HG03196 (cell line): ENCODE data around the gene PLK3.
A peak's percentile ranks its signal among the peaks of the same experiment; 100 is the strongest.
"Not testable (repeated sequence)": the region's sequence is repeated elsewhere in the genome, so short reads cannot be mapped to it uniquely, and the experiment has no call there.

Source experiments
- ATAC-seq: cut with Tn5 transposase; IDR thresholded peaks from one replicate; pipeline ENCODE4 v1.9.1; 2021; ENCODE audit not compliant: unreplicated experiment

The PLK3 gene

GRCh38 chr1:44786841-44787426 lies 13.2 kb upstream of the PLK3 start:
- no peak for ATAC-seq

DNA sequence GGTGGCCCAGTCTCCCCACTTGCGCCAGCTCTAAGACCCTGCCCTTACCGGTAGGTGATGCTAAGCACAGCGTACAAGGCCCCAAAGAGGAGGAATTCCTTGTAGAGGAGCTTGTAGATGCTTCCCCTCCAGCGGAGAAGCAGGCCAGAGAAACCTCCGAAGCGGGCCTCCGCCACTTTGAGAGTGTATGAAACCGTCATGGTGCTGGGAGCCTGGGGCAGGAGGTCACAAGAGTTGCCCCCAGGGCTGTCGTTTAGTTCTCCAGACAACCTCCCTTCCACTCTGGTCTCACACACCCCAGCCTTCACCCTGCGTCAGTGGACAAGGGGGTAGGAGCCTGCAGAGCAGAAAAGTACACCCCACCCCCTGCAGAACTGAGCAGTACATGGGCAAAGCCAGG lies 12.7 kb upstream of the PLK3 start:
- no peak for ATAC-seq

DNA sequence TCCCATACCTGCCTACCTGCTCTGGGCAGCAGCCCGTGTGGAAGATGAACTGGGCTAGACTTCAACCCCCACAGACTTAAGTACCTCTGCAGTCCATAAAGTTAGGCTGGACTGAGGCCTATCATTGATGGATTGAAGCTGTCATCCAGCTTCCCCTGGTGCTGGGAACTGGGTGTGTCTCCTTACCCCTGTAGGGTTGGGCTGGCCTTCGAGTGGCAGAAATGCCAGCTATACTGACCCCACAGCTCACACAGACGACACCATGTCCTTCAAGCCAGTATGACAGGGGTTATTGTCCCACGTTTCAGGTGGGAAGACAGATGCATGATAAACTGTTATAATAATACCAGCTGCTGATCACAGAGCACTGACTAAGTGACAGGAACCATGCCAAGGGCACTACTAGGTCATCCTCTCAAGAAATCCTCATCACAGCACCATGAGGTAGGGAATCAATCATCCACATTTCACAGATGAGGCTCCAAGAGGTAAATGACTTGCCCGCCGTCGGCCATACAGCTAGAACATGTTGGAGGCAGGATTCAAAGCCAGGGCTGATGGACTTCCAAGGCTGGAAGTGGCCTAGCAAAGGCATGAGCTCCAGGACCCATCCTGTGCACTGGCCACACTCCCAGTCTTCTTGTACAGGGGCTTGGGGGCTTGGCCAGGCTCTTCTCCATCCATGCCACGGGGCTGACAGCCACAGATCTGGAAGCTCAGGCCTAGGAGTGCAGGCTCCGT lies 11.9 kb upstream of the PLK3 start, which contains the start of gene BEST4:
BEST4 (minus strand) TSS at position 51 of the 741 bp plus-strand sequence. CDS start 465 bp downstream, outside the sequence.
- ATAC-seq: no peak

- ATAC-seq: no peak
These were observed 9.0 kb upstream of the PLK3 start for GRCh38 chr1:44790968-44791801.

DNA sequence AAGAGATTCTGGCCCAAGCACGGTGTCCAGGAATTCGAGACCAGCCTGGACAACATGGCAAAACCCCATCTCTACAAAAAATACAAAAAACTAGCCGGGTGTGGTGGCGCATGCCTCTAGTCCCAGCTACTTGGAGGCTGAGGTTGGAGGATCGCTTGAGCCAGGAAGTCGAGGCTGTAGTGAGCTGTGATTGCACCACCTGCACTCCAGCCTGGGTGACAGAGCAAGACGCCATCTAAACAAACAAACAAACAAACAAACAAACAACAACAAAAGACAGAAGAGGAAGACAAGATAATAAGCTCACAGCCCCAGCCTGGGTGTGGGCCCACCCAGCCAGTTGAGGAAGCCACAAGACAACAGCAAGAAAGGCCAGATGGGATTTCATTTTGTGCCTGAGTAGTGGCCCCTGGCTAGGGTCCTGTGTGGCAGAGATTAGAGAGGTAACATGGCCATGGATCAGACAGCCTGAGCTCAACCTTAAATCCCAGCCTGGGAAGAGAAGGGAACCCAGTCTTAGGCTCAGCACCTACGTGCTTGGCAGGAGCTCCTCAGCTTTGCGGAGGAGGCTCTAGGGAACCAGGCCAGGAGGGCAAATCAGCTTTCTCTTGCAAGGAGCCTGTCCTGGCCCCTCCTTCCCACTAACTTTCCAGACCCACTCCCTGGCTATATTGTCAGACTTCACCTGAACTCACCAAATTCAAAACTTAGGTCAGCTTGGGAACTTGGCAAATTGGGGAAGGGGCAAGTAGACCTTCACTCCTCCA lies 7.3 kb upstream of the PLK3 start:
- no peak for ATAC-seq

DNA sequence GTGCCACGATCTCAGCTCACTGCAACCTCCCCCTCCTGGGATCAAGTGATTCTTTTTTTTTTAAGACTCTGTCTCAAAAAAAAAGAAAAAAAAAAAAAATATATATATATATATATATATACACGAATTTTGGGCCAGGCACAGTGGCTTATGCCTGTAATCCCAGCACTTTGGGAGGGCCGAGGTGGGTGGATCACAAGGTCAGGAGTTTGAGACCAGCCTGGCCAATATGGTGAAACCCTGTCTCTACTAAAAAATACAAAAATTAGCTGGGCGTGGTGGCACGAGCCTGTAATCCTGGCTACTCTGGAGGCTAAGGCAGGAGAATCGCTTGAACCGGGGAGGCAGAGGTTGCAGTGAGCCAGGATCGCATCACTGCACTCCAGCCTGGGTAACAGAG lies 2.3 kb upstream of the PLK3 start:
- not testable (repeated sequence) for ATAC-seq

DNA sequence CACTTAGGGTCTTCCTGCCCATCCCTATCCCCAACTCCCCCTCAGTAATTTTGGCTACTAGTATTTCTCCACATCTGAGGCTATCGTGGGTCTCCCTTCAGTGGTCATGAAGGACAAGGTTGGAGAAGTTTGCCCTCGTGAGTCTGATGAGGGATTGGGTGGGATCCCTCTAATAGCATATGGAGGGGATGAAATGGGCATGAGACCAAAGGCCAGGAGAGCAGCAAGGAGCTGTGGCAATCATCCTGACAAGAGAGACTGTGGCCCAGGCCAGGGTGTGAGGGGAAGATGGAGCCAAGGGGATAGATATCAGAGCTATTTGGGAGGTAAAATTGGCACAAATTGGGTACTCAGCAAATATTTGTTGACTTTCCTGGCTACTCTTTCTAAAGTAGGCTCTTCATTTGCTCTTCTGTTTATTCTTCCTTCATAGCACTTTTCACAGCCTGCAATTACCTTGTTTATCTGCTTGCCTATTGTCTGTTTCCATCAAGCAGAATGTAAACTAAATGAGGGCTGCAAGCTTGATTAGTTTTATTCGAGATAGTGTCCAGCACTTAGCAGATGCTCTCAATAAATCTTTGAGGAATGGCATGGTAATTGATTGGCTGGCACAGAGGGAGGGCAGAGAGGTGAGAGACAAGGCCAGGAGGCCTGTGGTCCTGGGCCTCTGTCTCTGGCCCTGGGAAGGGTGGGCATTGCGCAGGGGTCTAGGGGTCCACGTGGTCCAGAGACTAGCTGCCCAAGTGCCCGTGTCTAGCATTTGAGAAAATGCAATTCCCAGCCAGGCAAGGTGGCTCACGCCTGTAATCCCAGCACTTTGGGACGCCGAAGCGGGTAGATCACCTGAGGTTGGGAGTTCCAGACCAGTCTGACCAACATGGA lies 1.5 kb upstream of the PLK3 start:
- no peak for ATAC-seq

- no peak for ATAC-seq
These were observed 1.5 kb downstream of the PLK3 start for GRCh38 chr1:44801491-44802305.

GRCh38 chr1:44802306-44803061 lies 2.3 kb downstream of the PLK3 start:
- ATAC-seq: no peak

GRCh38 chr1:44803062-44803311 lies 2.8 kb downstream of the PLK3 start:
- no peak for ATAC-seq

DNA sequence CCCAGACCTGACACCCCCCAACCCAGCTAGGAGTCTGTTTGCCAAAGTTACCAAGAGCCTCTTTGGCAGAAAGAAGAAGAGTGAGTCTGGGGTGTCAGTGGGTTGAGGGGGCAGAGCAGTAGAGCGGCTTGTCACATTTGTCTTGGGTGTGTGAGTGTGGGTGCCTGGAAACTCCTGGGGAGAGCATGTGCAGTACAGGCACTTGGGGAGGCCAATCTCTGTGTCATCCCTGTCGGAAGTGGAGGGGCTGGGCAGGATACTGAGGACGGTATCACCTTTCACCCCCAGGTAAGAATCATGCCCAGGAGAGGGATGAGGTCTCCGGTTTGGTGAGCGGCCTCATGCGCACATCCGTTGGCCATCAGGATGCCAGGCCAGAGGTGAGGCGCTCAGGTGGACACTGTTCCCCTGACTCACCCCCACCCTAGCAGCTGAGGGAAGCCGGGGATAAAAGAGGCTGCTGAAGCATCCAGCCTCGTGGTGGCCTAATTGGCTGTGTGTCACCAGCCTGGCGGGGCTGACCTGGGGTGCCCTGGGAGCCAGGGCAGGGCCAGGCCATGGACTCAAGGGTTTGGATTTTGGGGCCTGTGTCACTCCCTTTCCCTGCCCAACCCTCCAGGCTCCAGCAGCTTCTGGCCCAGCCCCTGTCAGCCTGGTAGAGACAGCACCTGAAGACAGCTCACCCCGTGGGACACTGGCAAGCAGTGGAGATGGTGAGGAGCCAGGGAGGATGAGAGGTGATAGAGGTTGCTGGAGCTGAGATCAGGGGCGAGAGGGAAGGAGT lies 3.3 kb downstream of the PLK3 start:
- ATAC-seq: no peak

DNA sequence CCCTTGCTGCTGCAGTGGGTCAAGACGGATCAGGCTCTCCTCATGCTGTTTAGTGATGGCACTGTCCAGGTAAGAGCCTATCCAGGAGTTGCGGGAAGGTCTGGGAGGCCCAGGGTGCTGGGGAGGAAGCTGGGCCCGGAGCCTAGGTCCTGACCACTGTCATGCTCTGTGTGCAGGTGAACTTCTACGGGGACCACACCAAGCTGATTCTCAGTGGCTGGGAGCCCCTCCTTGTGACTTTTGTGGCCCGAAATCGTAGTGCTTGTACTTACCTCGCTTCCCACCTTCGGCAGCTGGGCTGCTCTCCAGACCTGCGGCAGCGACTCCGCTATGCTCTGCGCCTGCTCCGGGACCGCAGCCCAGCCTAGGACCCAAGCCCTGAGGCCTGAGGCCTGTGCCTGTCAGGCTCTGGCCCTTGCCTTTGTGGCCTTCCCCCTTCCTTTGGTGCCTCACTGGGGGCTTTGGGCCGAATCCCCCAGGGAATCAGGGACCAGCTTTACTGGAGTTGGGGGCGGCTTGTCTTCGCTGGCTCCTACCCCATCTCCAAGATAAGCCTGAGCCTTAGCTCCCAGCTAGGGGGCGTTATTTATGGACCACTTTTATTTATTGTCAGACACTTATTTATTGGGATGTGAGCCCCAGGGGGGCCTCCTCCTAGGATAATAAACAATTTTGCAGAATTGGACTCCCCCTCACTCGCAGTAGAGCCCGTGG lies 5.3 kb downstream of the PLK3 start:
- no peak for ATAC-seq

GRCh38 chr1:44806025-44806703 lies 6.0 kb downstream of the PLK3 start:
- ATAC-seq: no peak

DNA sequence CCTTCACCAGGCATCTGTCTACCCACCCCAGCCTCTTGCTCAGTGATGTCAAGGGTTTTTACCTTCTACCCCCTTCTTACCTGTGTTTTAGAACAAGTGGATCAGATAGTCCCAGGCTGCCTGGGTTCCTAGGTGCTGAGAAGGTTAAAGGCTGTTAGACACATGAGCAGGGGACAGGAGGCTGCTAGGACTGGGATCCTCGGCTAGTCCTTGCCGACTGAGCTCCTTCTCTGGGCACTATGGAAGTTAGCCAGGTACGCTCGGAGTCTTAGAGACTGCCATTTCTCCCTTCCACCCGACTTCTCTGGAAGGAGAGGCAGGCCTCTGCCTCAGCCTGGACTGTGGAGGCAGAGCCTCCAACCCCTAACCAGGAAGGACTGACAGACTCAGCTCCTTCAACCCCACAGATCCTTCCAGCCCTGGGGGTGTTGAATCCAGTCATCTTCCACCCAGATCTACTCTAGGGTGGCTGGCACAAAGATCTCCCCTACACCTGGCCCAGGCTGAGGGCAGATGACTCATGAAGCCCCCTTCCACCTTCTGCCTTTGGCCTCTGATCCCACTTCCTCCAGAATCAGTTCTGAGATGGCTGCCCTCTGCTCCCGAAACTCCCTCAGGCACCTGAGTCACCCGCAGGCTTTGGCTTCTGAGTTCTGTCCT lies 6.7 kb downstream of the PLK3 start, which contains the start of gene DYNLT4:
DYNLT4 (minus strand) TSS at position 648 of the 660 bp plus-strand sequence. CDS start 683 bp downstream, outside the sequence.
- no peak for ATAC-seq

DNA sequence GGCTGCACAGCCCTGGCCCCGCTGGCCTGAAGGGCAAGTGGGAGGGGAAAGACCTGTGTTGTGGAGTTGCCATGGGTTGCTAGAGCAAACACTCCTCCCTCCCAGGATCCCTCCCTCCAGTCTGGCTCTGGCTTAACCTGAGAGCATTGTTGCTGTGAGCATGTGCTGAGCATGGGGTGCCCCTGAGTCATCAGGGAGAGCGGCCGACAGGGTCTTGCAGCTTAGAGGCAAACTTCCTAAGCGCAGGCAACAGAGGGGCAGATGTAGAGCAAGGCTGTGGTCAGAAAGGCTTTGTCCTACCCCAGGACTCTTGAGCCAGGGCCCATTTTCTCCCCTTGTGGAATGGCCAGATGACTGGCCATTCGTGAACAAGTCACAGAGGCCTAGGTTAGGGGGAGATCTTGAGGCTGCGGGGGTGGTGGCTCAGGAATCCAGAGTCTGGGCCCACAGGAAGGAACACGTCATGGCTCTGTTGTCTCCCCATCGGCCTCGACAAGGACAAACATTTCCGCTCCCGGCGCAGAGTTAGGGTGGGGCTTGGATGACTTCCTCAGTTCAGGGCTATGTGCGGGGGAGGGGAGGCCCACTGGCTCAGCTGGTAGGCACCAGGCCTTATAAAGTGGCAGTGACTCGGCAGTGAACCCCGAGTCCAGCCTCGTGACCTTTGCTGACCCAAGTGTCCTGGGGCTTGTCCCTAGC lies 7.3 kb downstream of the PLK3 start:
- ATAC-seq: peak; percentile 24
